ENCODE data around the gene RASSF9. TPM values are rescaled to one million over a fixed set of nuclear protein-coding genes. Genes with fewer than 3 reads are reported as not detected.

The RASSF9 gene
- total and polyA plus RNA-seq, 8 donors: 8.2 to 24.6 (median 15.6) TPM

- intact Hi-C loops (cut with DNase I): no loop called here
- H3K9me3 ChIP-seq: peaks cover 0 to 12% of the 10 kb centered on the region in 2 donors
- no peak overlapping the region for H3K27ac ChIP-seq
- no peaks in the 10 kb centered on the region for H3K4me1 ChIP-seq
- H3K27me3 ChIP-seq: no peaks in the 10 kb centered on the region
- H3K4me3 ChIP-seq: no peak overlapping the region
- no peak for ATAC-seq
- no peak for TF ChIP-seq CTCF (IDR thresholded peaks at IDR 0.05)
- no peaks in the 10 kb centered on the region for H3K36me3 ChIP-seq
- no peak for DNase-seq
Observed at GRCh38 chr12:85759623-85760022, 76.6 kb downstream of the RASSF9 start.

- no peak overlapping the region for H3K4me3 ChIP-seq
- no peaks in the 10 kb centered on the region for H3K27me3 ChIP-seq
- intact Hi-C loops (cut with DNase I): no loop called here
- DNase-seq: no peak
- no peak overlapping the region for H3K27ac ChIP-seq
- H3K36me3 ChIP-seq: no peaks in the 10 kb centered on the region
- ATAC-seq: no peak
- TF ChIP-seq CTCF (IDR thresholded peaks at IDR 0.05): no peak
- no peaks in the 10 kb centered on the region for H3K4me1 ChIP-seq
- peaks cover 0 to 12% of the 10 kb centered on the region in 2 donors for H3K9me3 ChIP-seq
Observed at GRCh38 chr12:85759091-85759490, 77.1 kb downstream of the RASSF9 start.

- no peak for ATAC-seq
- no peak for DNase-seq
- no peak overlapping the region for H3K27ac ChIP-seq
- H3K4me1 ChIP-seq: no peaks in the 10 kb centered on the region
- H3K27me3 ChIP-seq: no peaks in the 10 kb centered on the region
- no peak overlapping the region for H3K4me3 ChIP-seq
- H3K36me3 ChIP-seq: no peaks in the 10 kb centered on the region
- H3K9me3 ChIP-seq: peaks cover 0 to 12% of the 10 kb centered on the region in 2 donors
- intact Hi-C loops (cut with DNase I): no loop called here
- no peak for TF ChIP-seq CTCF (IDR thresholded peaks at IDR 0.05)
Observed at GRCh38 chr12:85755760-85756159, 80.4 kb downstream of the RASSF9 start.

Other genes with a start within 250 kb of the RASSF9 start
- gene NTS, start 37.9 kb upstream of the RASSF9 start, total RNA-seq: 1 to 10 TPM in 1 of 2 donors, under 1 TPM in 1; 0.47 to 5.4 TPM
- 10 to 100 TPM in 2 of 6 donors, 1 to 10 TPM in 4; 4.1 to 13.3 (median 6.1) TPM for gene NTS, start 37.9 kb upstream of the RASSF9 start, polyA plus RNA-seq (ENCODE audit: insufficient read length in 6 of 6)

Data from left lung (tissue), 10 donors.